ENCODE data around the gene ABCB1. TPM values are rescaled to one million over a fixed set of nuclear protein-coding genes. Genes with fewer than 3 reads are reported as not detected.
"Not testable (repeated sequence)": the region's sequence is repeated elsewhere in the genome, so short reads cannot be mapped to it uniquely, and the experiment has no call there.

The ABCB1 gene
- total RNA-seq, 4 donors from 2014 or later = 43.7 to 394 (median 285) TPM

GRCh38 chr7:87575521-87575920, 25.2 kb downstream of the ABCB1 start:
- no peak overlapping the region for H3K4me3 ChIP-seq
- H3K36me3 ChIP-seq = peaks cover 0 to 2% (median 0%) of the 10 kb centered on the region in 3 donors
- no peaks in the 10 kb centered on the region for H3K27me3 ChIP-seq
- H3K9me3 ChIP-seq = no peaks in the 10 kb centered on the region
- TF ChIP-seq, protein P1, sequence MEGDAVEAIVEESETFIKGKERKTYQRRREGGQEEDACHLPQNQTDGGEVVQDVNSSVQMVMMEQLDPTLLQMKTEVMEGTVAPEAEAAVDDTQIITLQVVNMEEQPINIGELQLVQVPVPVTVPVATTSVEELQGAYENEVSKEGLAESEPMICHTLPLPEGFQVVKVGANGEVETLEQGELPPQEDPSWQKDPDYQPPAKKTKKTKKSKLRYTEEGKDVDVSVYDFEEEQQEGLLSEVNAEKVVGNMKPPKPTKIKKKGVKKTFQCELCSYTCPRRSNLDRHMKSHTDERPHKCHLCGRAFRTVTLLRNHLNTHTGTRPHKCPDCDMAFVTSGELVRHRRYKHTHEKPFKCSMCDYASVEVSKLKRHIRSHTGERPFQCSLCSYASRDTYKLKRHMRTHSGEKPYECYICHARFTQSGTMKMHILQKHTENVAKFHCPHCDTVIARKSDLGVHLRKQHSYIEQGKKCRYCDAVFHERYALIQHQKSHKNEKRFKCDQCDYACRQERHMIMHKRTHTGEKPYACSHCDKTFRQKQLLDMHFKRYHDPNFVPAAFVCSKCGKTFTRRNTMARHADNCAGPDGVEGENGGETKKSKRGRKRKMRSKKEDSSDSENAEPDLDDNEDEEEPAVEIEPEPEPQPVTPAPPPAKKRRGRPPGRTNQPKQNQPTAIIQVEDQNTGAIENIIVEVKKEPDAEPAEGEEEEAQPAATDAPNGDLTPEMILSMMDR (IDR thresholded peaks at IDR 0.05) = no peak
- TF ChIP-seq POLR2A (IDR thresholded peaks at IDR 0.05) = no peak
- H3K27ac ChIP-seq = no peak overlapping the region
- peaks cover 0 to 8% (median 0%) of the 10 kb centered on the region in 4 donors for H3K4me1 ChIP-seq
- DNase-seq = no peak

DNA sequence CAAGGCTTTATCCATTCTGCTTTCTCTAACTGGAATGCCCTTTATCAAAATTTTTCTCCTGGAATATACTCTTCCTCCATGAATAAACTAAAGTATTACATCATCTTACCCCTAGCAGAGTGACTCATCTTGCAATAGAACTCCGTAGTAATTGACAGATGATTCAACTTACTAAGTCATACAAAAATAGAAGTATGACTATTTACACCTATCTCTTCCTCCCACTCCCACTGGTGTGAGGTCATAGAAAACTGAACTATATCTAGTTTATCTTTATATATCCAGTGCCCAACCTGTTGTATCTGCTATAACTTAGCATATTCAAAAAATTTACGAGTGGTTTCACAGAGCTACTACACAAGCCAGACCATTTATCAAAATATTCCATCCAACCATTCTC, 26.1 kb downstream of the ABCB1 start:
- Histone ChIP-seq H3K4me1 (peaks cover 0 to 14% (median 0%) of the 10 kb centered on the region in 4 donors), H3K36me3 (no peaks in the 10 kb centered on the region), H3K27ac (peak overlapping the region in 1 of 4 donors; percentile 28), H3K9me3 (no peaks in the 10 kb centered on the region), H3K4me3 (no peak overlapping the region), H3K27me3 (no peaks in the 10 kb centered on the region)
- TF ChIP-seq, protein P1 (IDR thresholded peaks at IDR 0.05) = no peak
- TF ChIP-seq POLR2A (IDR thresholded peaks at IDR 0.05) = no peak
- no peak for DNase-seq

DNA sequence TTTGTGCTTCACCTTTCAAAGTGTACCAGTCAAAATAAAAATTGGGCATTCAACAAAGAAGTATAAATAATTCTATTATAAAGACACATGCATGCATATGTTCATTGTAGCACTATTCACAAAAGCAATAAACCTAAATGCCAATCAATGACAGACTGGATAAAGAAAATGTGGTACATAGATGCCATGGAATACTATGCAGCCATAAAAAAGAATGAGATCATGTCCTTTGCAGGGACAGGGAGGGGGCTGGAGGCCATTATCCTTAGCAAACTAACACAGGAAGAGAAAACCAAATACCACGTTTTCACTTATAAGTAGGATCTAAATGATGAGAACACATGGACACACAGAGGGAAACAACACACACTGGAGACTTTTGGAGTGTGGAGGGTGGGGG, 28.2 kb downstream of the ABCB1 start:
- not testable (repeated sequence) for H3K36me3 ChIP-seq, H3K4me3 ChIP-seq, H3K27me3 ChIP-seq, H3K27ac ChIP-seq, H3K9me3 ChIP-seq, DNase-seq
- H3K4me1 ChIP-seq = peaks cover 0 to 17% (median 0%) of the 10 kb centered on the region in 4 donors

DNA sequence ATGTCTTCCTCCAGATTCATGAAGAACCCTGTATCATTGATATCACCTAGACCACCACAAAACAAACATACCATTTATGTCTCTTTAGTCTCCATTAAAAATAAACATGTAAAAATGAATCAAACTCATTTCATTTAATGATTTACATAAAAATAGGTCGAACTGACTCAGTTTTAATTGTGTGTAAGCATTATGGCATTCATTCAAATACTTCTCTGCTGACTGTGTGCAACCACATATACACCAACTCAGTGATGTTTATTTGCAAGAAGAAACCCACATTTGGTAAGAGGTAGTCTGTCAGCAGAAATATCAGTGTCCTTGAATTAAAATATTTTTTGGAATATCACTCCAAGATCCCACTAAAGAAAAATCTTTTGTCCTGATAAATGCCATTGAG, 30.5 kb downstream of the ABCB1 start:
- H3K27ac ChIP-seq = peak overlapping the region in 2 of 4 donors; percentile 44 to 59
- peaks cover 0 to 11% (median 0%) of the 10 kb centered on the region in 3 donors for H3K36me3 ChIP-seq
- H3K4me3 ChIP-seq = no peak overlapping the region
- TF ChIP-seq POLR2A (IDR thresholded peaks at IDR 0.05) = no peak
- TF ChIP-seq, protein P1 (IDR thresholded peaks at IDR 0.05) = no peak
- no peaks in the 10 kb centered on the region for H3K27me3 ChIP-seq
- peaks cover 0 to 17% (median 0%) of the 10 kb centered on the region in 4 donors for H3K4me1 ChIP-seq
- no peaks in the 10 kb centered on the region for H3K9me3 ChIP-seq
- no peak for DNase-seq

DNA sequence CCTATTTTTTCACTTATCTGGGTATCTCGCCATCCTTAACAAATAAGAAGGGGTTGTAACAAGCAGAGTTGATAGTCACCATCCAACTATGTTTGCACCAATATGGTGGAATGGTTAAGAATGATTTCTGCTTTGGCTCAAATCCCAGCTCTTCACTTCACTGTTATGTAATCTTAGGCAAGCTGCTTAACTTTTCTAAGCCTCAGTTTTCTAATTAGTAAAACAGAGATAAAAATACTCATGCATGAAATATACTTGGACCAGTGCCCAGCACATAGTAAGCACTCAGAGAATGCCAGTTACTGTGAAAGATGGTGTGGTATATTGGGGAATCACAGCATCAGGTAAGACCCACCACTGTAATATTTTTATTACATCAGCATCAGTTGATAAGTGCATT, 33.6 kb downstream of the ABCB1 start:
- H3K36me3 ChIP-seq = peaks cover 0 to 14% (median 0%) of the 10 kb centered on the region in 3 donors
- H3K4me1 ChIP-seq = peaks cover 0 to 11% (median 0%) of the 10 kb centered on the region in 4 donors
- no peak overlapping the region for H3K4me3 ChIP-seq
- no peak overlapping the region for H3K27ac ChIP-seq
- no peaks in the 10 kb centered on the region for H3K27me3 ChIP-seq
- no peak for DNase-seq
- no peak for TF ChIP-seq POLR2A (IDR thresholded peaks at IDR 0.05)
- TF ChIP-seq, protein P1 (IDR thresholded peaks at IDR 0.05) = no peak
- no peaks in the 10 kb centered on the region for H3K9me3 ChIP-seq

DNA sequence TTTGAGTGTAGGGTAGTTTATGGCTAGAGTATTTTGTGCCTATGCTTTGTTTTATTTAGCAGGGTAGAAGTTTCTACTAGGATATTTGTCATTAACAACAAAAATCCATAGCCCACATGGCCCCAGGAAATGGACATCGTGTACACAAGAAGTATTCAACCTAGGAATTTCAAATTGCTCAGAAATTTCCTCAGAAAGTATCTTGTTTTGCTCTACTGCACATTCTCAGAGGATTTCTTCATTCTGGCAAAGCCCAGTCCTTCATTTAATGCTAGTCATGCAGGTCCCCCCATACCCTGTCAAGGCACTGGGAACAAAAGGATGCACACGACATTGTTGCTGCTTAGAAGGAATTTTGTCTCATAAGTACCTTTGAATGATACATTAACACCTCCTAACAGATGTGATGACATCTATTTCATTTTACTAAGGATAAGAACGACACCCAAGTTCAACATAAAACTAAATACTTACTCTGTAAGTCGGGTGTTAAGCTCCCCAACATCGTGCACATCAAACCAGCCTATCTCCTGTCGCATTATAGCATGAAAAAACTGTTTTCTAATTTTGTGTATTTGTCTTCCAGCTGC, 34.3 kb downstream of the ABCB1 start:
- Histone ChIP-seq H3K27ac (no peak overlapping the region), H3K9me3 (no peaks in the 10 kb centered on the region), H3K27me3 (no peaks in the 10 kb centered on the region), H3K36me3 (peaks cover 0 to 15% (median 0%) of the 10 kb centered on the region in 3 donors), H3K4me1 (peaks cover 0 to 11% (median 0%) of the 10 kb centered on the region in 4 donors), H3K4me3 (no peak overlapping the region)
- TF ChIP-seq, protein P1 (IDR thresholded peaks at IDR 0.05) = no peak
- no peak for TF ChIP-seq POLR2A (IDR thresholded peaks at IDR 0.05)
- no peak for DNase-seq

Measured in Peyer's patch (tissue), 4 donors.